GM19239 (cell line): ENCODE data around the gene PLA2G4F.

Experiments used
- DNase-seq: peaks from one replicate; pipeline ENCODE4 v3.0.0; 2011; ENCODE audit warnings: low spot score; ENCODE audit not compliant: insufficient read length
- FAIRE-seq: peaks from 2 replicates; lab custom pipeline; 2011; peaks lifted over from hg19 to GRCh38; lab: Jason Lieb, UNC

Gene PLA2G4F, protein sequence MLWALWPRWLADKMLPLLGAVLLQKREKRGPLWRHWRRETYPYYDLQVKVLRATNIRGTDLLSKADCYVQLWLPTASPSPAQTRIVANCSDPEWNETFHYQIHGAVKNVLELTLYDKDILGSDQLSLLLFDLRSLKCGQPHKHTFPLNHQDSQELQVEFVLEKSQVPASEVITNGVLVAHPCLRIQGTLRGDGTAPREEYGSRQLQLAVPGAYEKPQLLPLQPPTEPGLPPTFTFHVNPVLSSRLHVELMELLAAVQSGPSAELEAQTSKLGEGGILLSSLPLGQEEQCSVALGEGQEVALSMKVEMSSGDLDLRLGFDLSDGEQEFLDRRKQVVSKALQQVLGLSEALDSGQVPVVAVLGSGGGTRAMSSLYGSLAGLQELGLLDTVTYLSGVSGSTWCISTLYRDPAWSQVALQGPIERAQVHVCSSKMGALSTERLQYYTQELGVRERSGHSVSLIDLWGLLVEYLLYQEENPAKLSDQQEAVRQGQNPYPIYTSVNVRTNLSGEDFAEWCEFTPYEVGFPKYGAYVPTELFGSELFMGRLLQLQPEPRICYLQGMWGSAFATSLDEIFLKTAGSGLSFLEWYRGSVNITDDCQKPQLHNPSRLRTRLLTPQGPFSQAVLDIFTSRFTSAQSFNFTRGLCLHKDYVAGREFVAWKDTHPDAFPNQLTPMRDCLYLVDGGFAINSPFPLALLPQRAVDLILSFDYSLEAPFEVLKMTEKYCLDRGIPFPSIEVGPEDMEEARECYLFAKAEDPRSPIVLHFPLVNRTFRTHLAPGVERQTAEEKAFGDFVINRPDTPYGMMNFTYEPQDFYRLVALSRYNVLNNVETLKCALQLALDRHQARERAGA

DNA sequence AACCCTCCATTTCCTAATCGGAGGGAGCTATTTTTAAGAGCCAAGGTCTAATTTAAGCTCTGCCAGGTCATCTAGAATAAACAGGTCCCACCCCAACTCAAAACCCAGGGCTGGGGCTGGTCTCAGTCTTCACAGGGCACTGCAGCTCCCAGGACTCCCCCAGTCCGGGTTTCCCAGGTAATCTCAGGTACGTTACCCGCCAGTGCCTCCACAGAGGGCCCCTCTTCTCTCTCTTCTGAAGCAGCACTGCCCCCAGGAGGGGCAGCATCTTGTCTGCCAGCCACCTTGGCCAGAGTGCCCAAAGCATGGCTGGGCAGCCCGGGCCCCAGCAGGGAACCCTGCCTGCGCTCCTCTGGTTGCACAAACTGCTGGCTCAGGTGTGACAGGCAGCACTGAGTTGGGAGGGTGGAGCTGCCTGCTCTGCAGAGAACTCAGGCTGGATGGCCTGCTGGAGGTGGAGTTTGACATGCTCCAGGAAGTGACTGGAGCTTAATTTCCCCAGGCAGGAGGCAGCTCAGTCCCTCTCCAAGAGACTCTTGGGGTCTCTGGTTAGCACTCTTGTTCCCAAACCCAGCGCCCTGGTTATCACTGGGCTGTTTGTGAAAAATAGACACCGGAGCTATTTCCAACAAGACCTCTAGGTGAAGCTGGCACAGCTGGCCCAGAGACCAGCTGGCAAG is at the start of gene PLA2G4F:
Gene PLA2G4F, minus strand, starts transcription at position 394 of the 680 bp plus-strand sequence. Its CDS starts 87 bp downstream, at position 307.
- FAIRE-seq = no peak
- DNase-seq = no peak

DNA sequence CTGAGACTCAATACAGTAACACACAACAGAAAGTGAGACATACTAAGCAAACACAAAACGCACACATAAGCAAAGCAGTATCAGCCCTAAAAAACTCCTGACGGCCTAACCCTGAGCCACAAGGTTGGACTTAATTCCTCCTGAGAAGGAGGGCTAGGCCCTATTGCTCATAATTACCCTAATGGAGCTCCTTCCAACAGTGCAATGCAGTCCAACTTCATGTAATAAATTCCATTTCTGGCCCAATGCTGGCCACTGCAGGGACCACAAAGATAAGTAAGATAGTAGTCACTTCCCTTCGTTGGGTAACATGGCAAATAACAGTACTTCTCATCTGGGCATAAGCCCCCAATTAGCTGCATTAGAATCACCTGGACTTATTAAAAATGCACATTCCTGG is 47.5 kb upstream of the PLA2G4F start:
- FAIRE-seq (no peak), DNase-seq (no peak)

DNA sequence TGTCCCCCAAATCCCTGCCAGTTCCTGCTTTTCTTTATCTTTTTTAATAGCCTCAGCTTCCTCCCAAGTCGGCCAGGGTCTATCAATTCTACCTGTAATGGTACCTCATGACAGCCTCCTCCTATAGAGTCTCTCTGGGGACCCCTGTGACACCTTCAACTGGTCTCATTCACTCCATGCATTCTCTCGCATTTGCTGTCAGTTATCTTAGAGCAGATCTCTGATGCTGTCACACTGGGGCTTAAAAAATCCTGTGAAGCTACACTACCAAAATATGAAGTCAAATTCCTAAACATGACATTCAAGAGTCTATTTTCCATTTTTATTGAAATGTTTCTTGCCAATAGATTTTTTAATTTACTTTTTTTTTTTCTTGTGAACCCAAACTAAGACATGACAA is 46.2 kb upstream of the PLA2G4F start:
- FAIRE-seq (no peak), DNase-seq (no peak)

DNA sequence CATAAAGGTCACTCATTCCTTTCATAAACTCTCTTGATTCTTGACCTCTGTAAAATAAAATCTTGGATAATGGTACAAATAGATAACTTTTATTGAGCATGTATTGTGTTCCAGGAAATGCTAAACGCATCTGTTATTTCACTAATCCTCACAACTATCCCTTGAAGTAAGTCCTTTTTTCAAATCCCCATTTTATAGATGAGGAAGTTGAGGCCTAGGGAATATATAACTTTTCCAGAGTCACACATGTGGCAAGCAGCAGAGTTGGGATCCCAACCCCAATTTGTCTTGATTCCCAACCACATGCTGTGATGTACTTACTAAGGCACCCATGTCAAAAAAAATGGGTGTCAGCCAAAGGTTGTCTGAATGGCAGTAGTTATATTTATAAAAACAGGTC is 45.4 kb upstream of the PLA2G4F start:
- DNase-seq = no peak
- no peak for FAIRE-seq

DNA sequence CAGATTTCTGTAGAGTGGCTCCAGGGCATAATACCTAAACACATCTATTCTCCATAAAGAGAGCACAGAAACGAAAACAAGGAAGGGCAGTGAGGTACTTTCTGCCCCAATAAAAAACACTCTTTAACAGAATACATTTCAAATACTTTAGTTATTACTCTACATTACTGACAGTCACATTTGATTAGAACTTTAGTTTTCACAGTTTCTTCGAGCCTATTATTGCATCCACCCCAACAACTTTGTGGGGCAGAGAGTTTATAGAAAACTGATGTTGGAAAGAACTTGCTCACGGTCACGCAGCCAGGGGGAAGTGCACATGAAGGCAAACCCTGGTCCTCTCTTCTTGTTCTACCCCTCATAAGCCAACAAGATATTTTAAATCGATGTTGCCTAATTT is 42.7 kb upstream of the PLA2G4F start:
- no peak for FAIRE-seq

DNA sequence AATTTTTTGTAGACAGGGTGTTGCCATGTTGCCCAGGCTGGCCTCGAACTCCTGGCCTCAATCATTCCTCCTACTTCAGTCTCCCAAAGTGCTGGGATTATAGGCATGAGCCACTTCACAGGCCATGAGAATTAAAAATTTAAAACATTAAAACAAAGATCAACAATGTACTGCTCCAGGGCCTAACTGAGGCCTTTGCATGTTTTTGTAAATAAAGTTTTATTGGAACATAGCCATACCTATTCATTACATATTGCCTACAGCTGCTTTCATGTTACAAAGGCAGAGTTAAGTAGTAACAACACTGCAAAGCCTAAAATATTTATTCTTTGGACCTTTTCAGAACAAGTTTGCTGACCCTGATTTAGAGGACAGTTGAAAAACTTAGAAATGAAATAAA is 42.1 kb upstream of the PLA2G4F start:
- no peak for FAIRE-seq

More for the DNA sequence above, 42.7 kb upstream of the PLA2G4F start:
- no peak for DNase-seq

DNA sequence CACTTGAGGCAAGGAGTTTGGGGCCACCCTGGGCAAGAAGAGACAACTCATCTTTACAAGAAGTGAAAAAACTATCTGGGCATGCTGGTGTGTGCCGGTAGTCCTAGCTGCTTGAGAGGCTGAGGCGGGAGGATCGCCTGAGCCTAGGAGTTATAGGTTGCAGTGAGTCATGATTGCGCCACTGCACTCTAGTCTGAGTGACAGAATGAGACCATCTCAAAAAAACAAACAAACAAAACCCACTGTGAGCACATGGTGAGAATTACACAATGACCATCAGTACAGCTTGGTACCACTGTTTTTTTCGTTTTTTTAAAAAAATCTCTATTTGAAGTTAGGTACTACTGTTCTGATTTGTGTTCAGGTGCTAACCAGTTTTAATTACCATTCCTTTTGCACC is 38.1 kb upstream of the PLA2G4F start:
- DNase-seq = no peak
- FAIRE-seq = no peak

More for the DNA sequence above, 42.1 kb upstream of the PLA2G4F start:
- no peak for DNase-seq

DNA sequence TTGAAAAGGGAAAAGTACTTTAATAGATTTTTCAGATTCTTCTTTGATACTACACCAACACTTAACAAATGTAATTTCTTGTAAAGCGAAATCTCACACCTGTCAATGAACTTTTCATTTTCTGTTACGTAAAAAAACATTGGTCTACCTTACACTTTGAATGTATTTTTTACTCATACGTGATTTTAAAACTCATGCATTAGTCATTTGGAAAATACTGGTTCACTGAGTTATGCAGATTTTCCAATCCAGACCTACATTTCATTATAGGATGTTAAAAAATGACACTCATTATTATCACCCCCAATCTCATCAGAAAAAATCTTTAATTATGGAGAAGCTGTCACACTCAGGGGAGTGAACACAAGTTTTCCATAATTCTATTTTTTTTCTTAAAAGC is 36.9 kb upstream of the PLA2G4F start:
- FAIRE-seq = peak; percentile 56
- no peak for DNase-seq

DNA sequence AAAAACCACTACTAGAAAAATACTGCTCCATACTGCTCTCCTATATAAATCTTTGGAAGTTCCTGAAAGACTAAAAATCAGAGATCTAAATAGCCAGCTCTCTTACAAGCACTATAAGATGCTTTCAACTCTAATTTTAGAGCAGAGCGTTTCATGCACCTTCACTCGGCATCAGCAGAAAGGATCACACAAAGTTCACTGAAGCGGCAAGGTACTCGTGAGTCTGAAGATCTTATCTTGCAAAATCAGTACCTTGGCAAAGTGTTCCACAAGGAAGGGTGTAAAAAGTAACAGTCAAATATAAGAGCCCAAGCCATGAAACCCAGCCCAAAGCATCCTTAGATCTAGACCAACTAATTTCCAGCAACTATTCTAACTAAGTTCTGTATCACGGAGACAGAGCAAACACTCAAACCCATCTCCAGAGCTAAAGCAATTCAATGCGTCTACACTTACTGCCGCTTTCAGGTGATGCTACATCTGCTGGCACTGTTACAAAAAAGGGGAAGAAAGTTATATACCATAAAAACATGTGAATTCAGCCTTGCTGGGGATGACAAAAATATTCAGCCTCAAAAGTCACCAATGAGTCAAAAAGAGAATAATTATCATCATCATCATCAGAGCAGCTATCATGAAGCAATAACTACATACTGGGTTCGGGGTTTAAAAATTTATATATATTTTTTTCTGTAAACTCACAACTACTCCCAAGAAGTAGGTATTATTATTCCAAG is 35.3 kb upstream of the PLA2G4F start:
- FAIRE-seq = peak; percentile 47
- DNase-seq = no peak

DNA sequence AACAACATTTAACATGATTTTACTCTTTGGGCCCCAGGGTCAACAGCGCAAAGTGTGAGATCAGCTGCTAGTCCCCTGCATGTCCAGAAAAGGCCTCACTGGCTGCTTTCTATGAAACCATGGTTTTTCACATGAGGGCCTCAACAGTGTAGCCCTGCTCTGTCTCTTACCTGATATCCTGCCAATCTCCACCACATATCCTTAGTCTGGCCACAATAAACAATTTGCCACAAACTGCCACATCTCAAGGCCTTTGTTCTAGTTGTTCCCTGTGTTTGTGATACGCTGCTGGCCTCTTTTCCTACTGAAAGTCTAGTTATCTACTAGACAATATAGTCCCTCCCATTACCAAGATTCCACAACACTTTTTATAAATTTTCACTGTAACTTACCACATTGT is 33.9 kb upstream of the PLA2G4F start:
- FAIRE-seq (peak; percentile 11), DNase-seq (no peak)

DNA sequence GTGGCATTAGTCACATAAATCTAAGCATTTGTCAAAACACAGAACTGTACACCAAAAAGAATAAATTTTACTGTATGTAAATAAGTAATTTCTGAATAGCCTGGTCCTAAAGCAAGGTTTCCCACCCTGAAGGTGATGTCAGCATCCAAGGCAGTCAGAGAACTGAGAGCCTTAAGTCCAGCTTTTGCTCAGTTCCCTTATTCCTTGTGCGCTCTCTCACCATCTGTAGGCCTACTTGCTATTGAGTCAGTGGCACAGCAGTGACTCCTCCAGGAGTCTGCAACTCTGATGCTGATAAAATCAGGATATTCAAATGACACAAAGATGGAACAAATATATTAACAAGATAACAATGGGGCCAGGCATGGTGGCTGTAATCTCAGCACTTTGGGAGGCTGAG is 29.4 kb upstream of the PLA2G4F start:
- DNase-seq (no peak), FAIRE-seq (no peak)

DNA sequence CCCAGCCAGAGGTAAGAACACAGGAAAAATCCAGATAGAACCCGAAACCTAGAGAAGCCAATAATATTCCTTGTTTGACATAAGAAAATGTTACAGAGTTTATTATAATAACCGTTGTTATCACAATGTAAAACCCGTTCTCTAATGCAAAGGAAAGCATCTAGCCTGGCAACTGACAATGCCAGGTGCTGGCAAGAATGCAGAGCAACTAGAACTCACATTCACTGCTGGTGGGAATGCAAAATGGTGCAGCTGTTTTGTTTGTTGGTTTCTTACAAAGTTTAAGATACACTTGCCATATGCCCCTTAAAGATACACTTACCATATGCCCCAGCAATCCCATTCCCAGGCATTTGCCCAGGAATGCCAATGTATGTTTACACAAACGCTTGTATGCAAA is 28.3 kb upstream of the PLA2G4F start:
- FAIRE-seq (no peak), DNase-seq (no peak)

DNA sequence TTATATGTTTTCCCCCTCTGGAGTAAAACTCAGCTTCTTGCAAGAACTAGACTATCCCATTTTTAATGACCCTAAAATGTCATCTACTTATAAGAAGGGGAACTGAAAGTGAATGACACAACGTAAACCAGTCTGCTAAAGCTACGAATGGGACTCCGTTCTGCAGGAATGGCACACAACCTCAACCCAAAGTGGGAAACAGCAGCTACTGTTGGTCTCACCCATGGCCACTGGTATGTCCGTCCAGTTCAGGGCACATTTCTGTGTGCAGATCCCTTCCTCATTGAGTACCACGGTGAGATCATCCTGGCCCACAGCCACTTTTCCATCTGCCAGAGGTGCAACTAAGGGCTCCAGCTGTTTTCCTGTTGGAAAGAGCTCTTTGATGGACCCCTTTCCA is 27.9 kb upstream of the PLA2G4F start:
- DNase-seq (no peak), FAIRE-seq (no peak)

DNA sequence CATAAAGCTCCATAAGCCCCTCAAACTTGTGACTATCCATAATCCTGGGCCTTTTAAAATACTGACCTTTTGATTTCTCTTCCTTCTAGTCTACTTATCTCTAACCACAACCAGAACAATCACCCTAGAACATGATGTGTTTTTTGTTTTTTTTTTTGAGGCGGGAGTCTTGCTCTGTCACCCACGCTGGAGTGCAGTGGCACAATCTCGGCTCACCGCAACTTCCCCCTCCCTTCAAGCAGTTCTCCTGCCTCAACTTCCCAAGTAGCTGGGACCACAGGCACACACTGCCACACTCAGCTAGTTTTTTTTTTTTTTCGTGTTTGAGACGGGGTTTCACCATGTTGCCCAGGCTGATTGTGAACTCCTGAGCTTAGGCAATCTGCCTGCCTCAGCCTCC is 26.5 kb upstream of the PLA2G4F start:
- FAIRE-seq (no peak), DNase-seq (no peak)

DNA sequence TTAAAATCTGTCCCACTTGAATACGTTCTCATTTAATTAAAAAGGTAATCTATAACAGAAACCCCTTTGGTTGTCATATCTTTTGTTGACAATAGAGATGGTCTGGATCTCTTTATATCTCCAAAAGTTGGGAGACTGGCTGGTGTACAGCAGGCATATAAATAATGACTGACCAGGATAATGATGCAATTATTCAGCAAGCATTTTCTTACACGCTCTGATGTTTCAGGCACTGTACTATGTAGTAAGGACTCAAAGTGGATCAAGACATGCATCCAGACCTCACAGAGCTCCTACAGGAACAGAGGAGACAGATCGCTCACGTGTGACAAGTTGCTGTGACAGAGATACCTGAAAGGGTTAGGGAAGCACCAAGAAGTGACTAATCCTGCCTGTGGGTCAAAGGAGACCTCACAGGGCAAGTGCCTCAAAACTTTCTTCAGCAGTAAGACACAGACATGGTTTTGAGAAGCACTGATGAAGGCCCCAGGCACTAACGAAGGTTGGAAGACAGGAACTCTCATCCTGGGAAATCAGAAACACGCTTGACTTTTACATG is 26.0 kb upstream of the PLA2G4F start:
- no peak for FAIRE-seq
- DNase-seq = no peak

DNA sequence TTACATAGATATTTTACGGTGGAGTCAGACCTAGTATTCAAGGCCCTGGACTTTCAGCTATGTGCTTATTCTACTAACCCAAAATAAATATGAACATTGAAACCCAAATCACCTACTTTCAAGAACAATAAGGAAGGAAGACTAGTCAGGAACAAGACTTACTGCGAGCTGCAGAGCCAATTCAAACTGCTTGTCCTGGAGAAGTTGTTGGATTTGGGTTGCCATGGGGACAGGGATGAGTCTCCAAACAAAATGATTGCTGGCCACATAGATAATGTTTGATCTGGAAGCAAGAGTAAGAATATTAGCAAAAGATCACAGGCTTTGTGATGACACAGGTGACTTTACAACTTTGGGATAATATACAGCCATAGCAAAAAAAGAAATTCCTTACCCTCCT is 21.6 kb upstream of the PLA2G4F start:
- DNase-seq (no peak), FAIRE-seq (no peak)

DNA sequence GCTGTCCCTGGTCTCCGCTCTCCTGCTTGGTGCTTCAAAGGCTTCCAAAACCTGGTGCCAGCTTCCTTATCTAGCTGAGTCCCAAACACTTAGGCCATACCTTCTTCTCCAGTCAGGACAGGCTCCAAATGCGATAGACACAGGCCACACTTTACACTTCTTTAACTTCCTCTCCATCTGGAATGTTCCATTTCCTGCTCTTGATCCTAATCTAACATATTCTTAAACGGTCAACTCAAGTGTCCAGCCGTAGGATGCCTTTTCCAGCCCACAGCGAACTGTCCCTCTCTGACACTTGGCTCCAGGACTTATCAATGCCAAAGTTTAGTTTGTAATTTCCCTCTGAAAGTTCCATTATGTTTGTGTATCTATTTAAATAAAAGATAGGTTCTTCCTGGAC is 19.2 kb upstream of the PLA2G4F start:
- FAIRE-seq = no peak

DNA sequence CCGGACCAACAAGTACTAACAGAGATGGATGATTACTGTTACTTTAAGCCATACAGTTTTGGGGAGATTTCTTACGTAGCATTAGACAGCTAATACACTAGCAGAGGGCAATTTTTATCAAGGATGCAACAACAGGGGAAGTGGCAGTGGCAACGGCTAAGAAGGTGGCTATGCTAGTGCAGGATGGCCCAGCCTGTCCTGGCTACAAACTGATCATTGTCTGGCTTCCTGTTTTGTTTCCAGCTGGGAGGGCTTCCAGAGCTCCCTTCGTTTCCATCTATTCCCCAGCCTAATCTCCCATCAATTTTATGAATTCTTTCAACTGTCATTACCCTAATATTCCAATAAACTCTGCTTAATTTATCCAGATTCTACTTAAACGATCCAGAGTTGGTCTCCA is 16.0 kb upstream of the PLA2G4F start:
- FAIRE-seq = no peak
- no peak for DNase-seq

More for the DNA sequence above, 19.2 kb upstream of the PLA2G4F start:
- DNase-seq = no peak

DNA sequence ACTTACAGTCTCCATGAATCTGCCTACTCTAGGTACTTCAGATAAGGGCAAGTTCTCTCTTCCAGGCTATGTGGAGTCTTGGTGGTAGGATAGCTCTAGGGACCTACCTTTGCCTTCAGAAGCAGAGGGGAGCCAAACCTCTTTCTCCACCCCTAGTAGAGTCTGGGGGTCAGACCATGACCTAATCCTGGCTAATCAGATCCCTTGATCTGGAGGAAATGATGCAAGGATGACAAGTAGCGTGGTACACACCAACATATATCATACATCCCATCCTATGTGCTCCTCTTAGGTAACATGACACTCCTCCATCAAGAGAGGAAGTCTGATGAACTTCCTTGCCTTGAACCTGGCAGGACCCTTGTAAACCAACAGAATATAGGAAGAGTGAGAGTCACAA is 15.4 kb upstream of the PLA2G4F start:
- DNase-seq (no peak), FAIRE-seq (no peak)

DNA sequence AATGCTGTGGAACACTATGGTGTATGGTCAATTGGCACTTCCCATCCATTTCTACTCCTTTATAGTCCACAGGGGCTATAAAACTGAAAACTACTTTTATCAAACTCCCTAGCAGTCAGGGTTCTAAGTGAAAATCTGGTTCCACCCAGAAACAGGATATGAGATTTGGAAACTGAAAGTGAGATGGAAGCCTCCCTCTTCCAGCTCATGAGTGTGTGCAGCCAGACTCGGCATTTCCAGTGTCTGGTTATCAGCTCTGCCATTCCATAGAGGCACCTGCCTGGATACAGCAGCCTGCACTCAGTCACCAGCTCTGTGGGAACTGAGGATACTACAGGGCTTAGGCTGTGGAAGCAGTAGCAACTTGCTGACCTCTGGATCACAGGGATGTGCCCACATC is 14.7 kb upstream of the PLA2G4F start:
- no peak for DNase-seq
- no peak for FAIRE-seq
